Gastroesophageal sphincter (tissue), 4 donors: ENCODE measurements around the gene FSCN2. TPM values are rescaled to one million over a fixed set of nuclear protein-coding genes. Genes with fewer than 3 reads are reported as not detected.

ENCODE experiments used
- ATAC-seq: fragments of 150-250 bp; one replicate; pipeline ENCODE4 v1.9.1; 2016; ENCODE audit warnings: mild to moderate bottlenecking, moderate library complexity
- H3K27ac ChIP-seq, 4 donors: fragments of 200-600 bp; sonication (generic) in 3 of 4; 1 replicate in 3 of 4; 2 replicates in 1 of 4; pipeline ENCODE4 v1.5.1; 2016 to 2019
- H3K27me3 ChIP-seq: fragments of 200-600 bp; sonication (generic); one replicate; pipeline ENCODE4 v1.5.1; 2019
- H3K36me3 ChIP-seq, 2 donors: fragments of 200-600 bp; sonication (generic); one replicate each; pipeline ENCODE4 v1.5.1; 2019; ENCODE audit warnings: control low read depth in 1 of 2
- H3K4me1 ChIP-seq, 3 donors: fragments of 200-600 bp; sonication (generic); 1 replicate in 2 of 3; 2 replicates in 1 of 3; pipeline ENCODE4 v1.5.1; 2016 to 2019; ENCODE audit warnings: control low read depth in 2 of 3
- H3K4me3 ChIP-seq, 2 donors: fragments of 200-600 bp; sonication (generic); one replicate each; pipeline ENCODE4 v1.5.1; 2019; ENCODE audit warnings: mild to moderate bottlenecking in 1 of 2, moderate library complexity in 1 of 2
- H3K9me3 ChIP-seq, 3 donors: fragments of 200-600 bp; sonication (generic); one replicate each; pipeline ENCODE4 v1.5.1; 2017 to 2019; ENCODE audit warnings: control low read depth in 2 of 3
- EP300 ChIP-seq: sonication (generic); formaldehyde crosslinking; IDR thresholded peaks from one replicate; pipeline ENCODE4 v1.6.1; 2017; ENCODE audit warnings: antibody characterized with exemption, mild to moderate bottlenecking
- POLR2A ChIP-seq, 2 donors: fragments of 450-650 bp; IDR thresholded peaks; one replicate each; pipeline ENCODE4 v1.6.1; 2017; ENCODE audit warnings: antibody characterized with exemption in 2 of 2, mild to moderate bottlenecking in 2 of 2, moderate library complexity in 1 of 2
- POLR2AphosphoS5 ChIP-seq: sonication (generic); formaldehyde crosslinking; IDR thresholded peaks from one replicate; pipeline ENCODE4 v1.6.1; 2017; ENCODE audit warnings: antibody characterized with exemption
- WGBS, 2 donors: methylation state at CpG; one replicate each; pipeline ENCODE4 v1.1.5; 2018; ENCODE audit warnings: low coverage in 1 of 2; 5-methylcytosine and 5-hydroxymethylcytosine counted together
- total RNA-seq, 4 donors: library from RNA; depleted of rRNA; stranded (reverse); fragments of >200 nt; gene quantifications; one replicate each; pipeline ENCODE4 v1.1.0, GENCODE V29; 2016
- TF ChIP-seq, protein P1 (sequence below), 4 experiments: fragments of 200-600 bp in 2 of 4; fragments of 450-650 bp in 2 of 4; sonication (generic) in 1 of 4; IDR thresholded peaks; one replicate each; pipeline ENCODE4 v1.5.1; 2017 to 2019; ENCODE audit warnings: antibody characterized with exemption in 4 of 4, mild to moderate bottlenecking in 2 of 4, moderate library complexity in 2 of 4

The FSCN2 gene
- total RNA-seq, 4 donors from 2014 or later, result 0.49 to 2.1 (median 1.0) TPM

- 84 to 100% methylated on average over 4 to 6 of the region's 6 CpGs for WGBS, 2 donors
- H3K4me3 ChIP-seq, result no peak overlapping the region
- H3K36me3 ChIP-seq, result peaks cover 0 to 96% of the 10 kb centered on the region in 2 donors
Observed at GRCh38 chr17:81578561-81579225, 50.5 kb downstream of the FSCN2 start.

DNA sequence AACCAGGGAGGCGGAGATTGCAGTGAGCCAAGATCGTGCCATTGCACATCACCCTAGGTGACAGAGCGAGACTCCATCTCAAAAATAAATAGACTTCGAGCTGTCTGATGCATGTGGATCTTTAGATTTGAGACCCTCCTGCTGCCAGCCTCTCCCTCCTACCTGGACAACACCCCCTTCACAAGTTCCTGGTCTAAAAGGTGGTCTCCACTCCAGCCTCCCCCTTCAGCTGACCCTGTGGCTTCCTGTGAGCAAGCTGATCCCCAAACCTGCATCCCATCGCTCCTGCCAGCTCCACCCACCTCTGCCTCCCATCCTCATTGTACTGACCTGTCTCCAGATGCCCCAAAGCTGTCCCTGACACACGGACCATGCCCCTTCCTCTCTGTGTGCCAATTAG is 51.1 kb downstream of the FSCN2 start:
- H3K27ac ChIP-seq, result no peak overlapping the region
- H3K9me3 ChIP-seq, result no peaks in the 10 kb centered on the region
- no peak for ATAC-seq
- peaks cover 0 to 16% (median 5%) of the 10 kb centered on the region in 3 donors for H3K4me1 ChIP-seq
- no peak overlapping the region for H3K4me3 ChIP-seq
- no peaks in the 10 kb centered on the region for H3K27me3 ChIP-seq
- peaks cover 0 to 96% of the 10 kb centered on the region in 2 donors for H3K36me3 ChIP-seq
- TF ChIP-seq POLR2AphosphoS5 (no peak), POLR2A (IDR thresholded peaks at IDR 0.05) (no peak), EP300 (no peak)
- TF ChIP-seq, protein P1, sequence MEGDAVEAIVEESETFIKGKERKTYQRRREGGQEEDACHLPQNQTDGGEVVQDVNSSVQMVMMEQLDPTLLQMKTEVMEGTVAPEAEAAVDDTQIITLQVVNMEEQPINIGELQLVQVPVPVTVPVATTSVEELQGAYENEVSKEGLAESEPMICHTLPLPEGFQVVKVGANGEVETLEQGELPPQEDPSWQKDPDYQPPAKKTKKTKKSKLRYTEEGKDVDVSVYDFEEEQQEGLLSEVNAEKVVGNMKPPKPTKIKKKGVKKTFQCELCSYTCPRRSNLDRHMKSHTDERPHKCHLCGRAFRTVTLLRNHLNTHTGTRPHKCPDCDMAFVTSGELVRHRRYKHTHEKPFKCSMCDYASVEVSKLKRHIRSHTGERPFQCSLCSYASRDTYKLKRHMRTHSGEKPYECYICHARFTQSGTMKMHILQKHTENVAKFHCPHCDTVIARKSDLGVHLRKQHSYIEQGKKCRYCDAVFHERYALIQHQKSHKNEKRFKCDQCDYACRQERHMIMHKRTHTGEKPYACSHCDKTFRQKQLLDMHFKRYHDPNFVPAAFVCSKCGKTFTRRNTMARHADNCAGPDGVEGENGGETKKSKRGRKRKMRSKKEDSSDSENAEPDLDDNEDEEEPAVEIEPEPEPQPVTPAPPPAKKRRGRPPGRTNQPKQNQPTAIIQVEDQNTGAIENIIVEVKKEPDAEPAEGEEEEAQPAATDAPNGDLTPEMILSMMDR (IDR thresholded peaks at IDR 0.05), result no peak
- 87% methylated on average over 5 of the region's 6 CpGs; no CpG with 5 or more reads in 1 of the 2 donors for WGBS, 2 donors

More at GRCh38 chr17:81578561-81579225, 50.5 kb downstream of the FSCN2 start:
- Histone ChIP-seq H3K27ac (no peak overlapping the region), H3K9me3 (no peaks in the 10 kb centered on the region), H3K27me3 (no peaks in the 10 kb centered on the region), H3K4me1 (peaks cover 0 to 16% (median 5%) of the 10 kb centered on the region in 3 donors)
- TF ChIP-seq EP300, result no peak
- no peak for TF ChIP-seq POLR2AphosphoS5
- TF ChIP-seq, protein P1 (IDR thresholded peaks at IDR 0.05), result no peak
- TF ChIP-seq POLR2A (IDR thresholded peaks at IDR 0.05), result no peak
- no peak for ATAC-seq

GRCh38 chr17:81579821-81580321 is 51.7 kb downstream of the FSCN2 start:
- Histone ChIP-seq H3K27ac (no peak overlapping the region), H3K4me1 (peaks cover 0 to 16% (median 5%) of the 10 kb centered on the region in 3 donors), H3K4me3 (no peak overlapping the region), H3K27me3 (no peaks in the 10 kb centered on the region), H3K36me3 (peaks cover 0 to 96% of the 10 kb centered on the region in 2 donors), H3K9me3 (no peaks in the 10 kb centered on the region)
- WGBS, 2 donors, result 86 to 100% methylated on average over 4 to 10 of the region's 10 CpGs
- ATAC-seq, result no peak
- no peak for TF ChIP-seq POLR2A (IDR thresholded peaks at IDR 0.05)

DNA sequence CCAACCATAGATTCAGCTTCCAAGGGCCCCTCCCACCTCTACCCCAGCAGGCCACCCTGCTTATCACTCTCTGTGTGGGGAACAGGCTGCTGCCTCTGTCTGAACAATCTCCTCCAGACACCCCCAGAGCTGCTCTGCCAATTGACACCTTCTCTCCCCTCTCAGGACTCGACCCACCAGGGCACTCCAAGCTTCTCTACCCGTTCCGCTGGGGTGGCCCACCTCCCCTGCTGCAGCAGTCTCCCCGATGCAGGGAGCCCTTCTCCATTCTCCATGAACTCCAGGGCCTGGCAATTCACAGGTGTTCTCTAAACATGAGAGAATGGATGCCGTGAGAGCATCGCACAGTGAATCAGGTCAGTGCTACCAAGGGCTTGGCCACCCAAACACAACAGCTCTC is 52.3 kb downstream of the FSCN2 start:
- Histone ChIP-seq H3K36me3 (peaks cover 0 to 98% of the 10 kb centered on the region in 2 donors), H3K27ac (no peak overlapping the region), H3K4me3 (no peak overlapping the region), H3K4me1 (peaks cover 0 to 16% (median 5%) of the 10 kb centered on the region in 3 donors), H3K27me3 (no peaks in the 10 kb centered on the region), H3K9me3 (no peaks in the 10 kb centered on the region)
- 96% methylated on average over 5 of the region's 6 CpGs; no CpG with 5 or more reads in 1 of the 2 donors for WGBS, 2 donors
- no peak for ATAC-seq
- TF ChIP-seq EP300 (no peak), POLR2AphosphoS5 (no peak), POLR2A (IDR thresholded peaks at IDR 0.05) (no peak)

DNA sequence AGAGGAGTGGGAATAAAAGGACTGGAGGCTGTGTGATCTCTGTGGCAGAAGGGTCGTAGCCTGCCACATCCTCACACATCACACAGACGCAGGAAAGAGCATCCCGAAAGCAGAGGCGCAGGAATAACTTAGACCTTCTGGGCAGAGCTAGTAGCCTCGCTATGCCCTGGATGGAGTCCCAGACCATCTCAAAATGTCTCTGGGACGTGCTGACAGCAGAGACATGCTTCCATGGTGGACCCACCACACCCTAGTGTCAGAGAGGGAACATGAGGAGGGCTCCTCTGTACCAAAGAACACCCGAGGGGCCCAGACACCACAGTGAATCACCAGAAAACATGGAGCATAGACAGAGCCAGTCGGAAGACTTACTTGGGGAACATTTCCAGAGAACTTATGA is 53.6 kb downstream of the FSCN2 start:
- TF ChIP-seq, protein P1 (IDR thresholded peaks at IDR 0.05), result no peak
- no peak for TF ChIP-seq POLR2AphosphoS5
- no peak for TF ChIP-seq EP300
- TF ChIP-seq POLR2A (IDR thresholded peaks at IDR 0.05), result no peak
- peaks cover 0 to 10% (median 2%) of the 10 kb centered on the region in 3 donors for H3K4me1 ChIP-seq
- no peaks in the 10 kb centered on the region for H3K27me3 ChIP-seq
- no peak overlapping the region for H3K27ac ChIP-seq
- H3K4me3 ChIP-seq, result no peak overlapping the region
- H3K36me3 ChIP-seq, result peaks cover 0 to 98% of the 10 kb centered on the region in 2 donors
- H3K9me3 ChIP-seq, result no peaks in the 10 kb centered on the region
- 82% methylated on average over 5 of the region's 8 CpGs; no CpG with 5 or more reads in 1 of the 2 donors for WGBS, 2 donors
- ATAC-seq, result no peak

- Histone ChIP-seq H3K36me3 (peaks cover 0 to 98% of the 10 kb centered on the region in 2 donors), H3K9me3 (no peaks in the 10 kb centered on the region), H3K27me3 (no peaks in the 10 kb centered on the region), H3K27ac (no peak overlapping the region), H3K4me1 (peaks cover 0 to 4% (median 0%) of the 10 kb centered on the region in 3 donors), H3K4me3 (no peak overlapping the region)
- WGBS, 2 donors, result 94 to 96% methylated on average over 2 to 4 of the region's 5 CpGs
- ATAC-seq, result no peak
- no peak for TF ChIP-seq POLR2AphosphoS5
- no peak for TF ChIP-seq POLR2A (IDR thresholded peaks at IDR 0.05)
- TF ChIP-seq EP300, result no peak
- TF ChIP-seq, protein P1 (IDR thresholded peaks at IDR 0.05), result no peak
Observed at GRCh38 chr17:81582341-81582740, 54.2 kb downstream of the FSCN2 start.
